HepG2 (cell line): Measurements from ENCODE around the gene TMEM121. TPM values are rescaled to one million over a fixed set of nuclear protein-coding genes. Genes with fewer than 3 reads are reported as not detected.

Experiments
- ATAC-seq: fragments of 200-7000 bp; cut with Tn5 transposase; 3 replicates; pipeline ENCODE4 v1.9.1; 2020; ENCODE audit warnings: mild to moderate bottlenecking, moderate library complexity
- BruUV-seq: library from RNA; stranded (reverse); fragments of 400-500 nt; replicated peaks from 2 replicates; lab custom pipeline; 2021; lab: Mats Ljungman, UMichigan
- CTCF ChIA-PET: fragments of 300-600 bp; formaldehyde crosslinking; extraction: SDS; loops from one replicate; lab custom pipeline; 2021; ENCODE audit warnings: low total read pairs, inconsistent platforms, low intra/inter-chr PET ratio; lab: Yijun Ruan, JAX
- POLR2A ChIA-PET: fragments of 350-600 bp; sonication (Branson Sonifier 250); formaldehyde crosslinking; loops from one replicate; lab custom pipeline; 2020; ENCODE audit warnings: antibody characterized with exemption, inconsistent platforms; lab: Yijun Ruan, JAX
- DNase-seq: peaks from one replicate; pipeline ENCODE4 v3.0.0-alpha.2; 2015; ENCODE audit warnings: low spot score
- FAIRE-seq: peaks from 3 replicates; lab custom pipeline; 2011; peaks lifted over from hg19 to GRCh38; lab: Jason Lieb, UNC
- H2AFZ ChIP-seq: one replicate; pipeline ENCODE4 v1.6.1; 2011; ENCODE audit warnings: low read length, inconsistent platforms
- H3K27ac ChIP-seq: fragments of 300-600 bp; 3 replicates; pipeline ENCODE4 v1.8.0; 2011; ENCODE audit warnings: mixed run types, mild to moderate bottlenecking, mixed read lengths, low read length, inconsistent platforms; ENCODE audit not compliant: insufficient read depth; ENCODE audit errors: extremely low read length
- H3K27me3 ChIP-seq, 2 experiments: fragments of 200-600 bp in 1 of 2; 2 replicates in 1 of 2; 3 replicates in 1 of 2; pipeline versions ENCODE4 v1.6.0 to v1.8.0; 2011; ENCODE audit warnings: low read length in 2 of 2, mild to moderate bottlenecking in 2 of 2, moderate library complexity in 2 of 2, inconsistent platforms in 1 of 2; ENCODE audit not compliant: insufficient read depth in 2 of 2, control insufficient read depth in 1 of 2
- H3K36me3 ChIP-seq, 2 experiments: fragments of 200-600 bp in 1 of 2; replicated peaks in 1 of 2; 2 replicates in 1 of 2; 3 replicates in 1 of 2; pipeline versions ENCODE4 v1.5.1 to v1.8.0; 2011; ENCODE audit warnings: low read length in 2 of 2, inconsistent platforms in 1 of 2; ENCODE audit not compliant: insufficient read depth in 2 of 2, control insufficient read depth in 1 of 2
- H3K4me1 ChIP-seq: 2 replicates; pipeline ENCODE4 v1.5.1; 2012; ENCODE audit warnings: low read length, inconsistent platforms; ENCODE audit not compliant: insufficient read depth
- H3K4me2 ChIP-seq: 2 replicates; pipeline ENCODE4 v1.6.0; 2011; ENCODE audit warnings: low read depth, low read length, inconsistent platforms
- H3K4me3 ChIP-seq, 3 experiments: fragments of 200-600 bp in 1 of 3; sonication (generic), shearing (Covaris generic) in 1 of 3; replicated peaks in 1 of 3; 2 replicates each; pipeline ENCODE4 v1.5.1; 2011 to 2016; ENCODE audit warnings: low read length in 3 of 3, inconsistent platforms in 2 of 3, low read depth in 2 of 3, mild to moderate bottlenecking in 2 of 3, control low read depth in 1 of 3, mixed read lengths in 1 of 3; ENCODE audit not compliant: insufficient read depth in 1 of 3
- H3K79me2 ChIP-seq: one replicate; pipeline ENCODE4 v1.6.1; 2011; ENCODE audit warnings: low read length, inconsistent platforms; ENCODE audit not compliant: insufficient read depth
- H3K9ac ChIP-seq: 2 replicates; pipeline ENCODE4 v1.6.0; 2011; ENCODE audit warnings: mild to moderate bottlenecking, low read depth, low read length, inconsistent platforms; ENCODE audit not compliant: insufficient read depth
- H3K9me3 ChIP-seq: 2 replicates; pipeline ENCODE4 v1.5.1; 2012; ENCODE audit warnings: mild to moderate bottlenecking, low read length
- H4K20me1 ChIP-seq: 2 replicates; pipeline ENCODE4 v1.6.0; 2011; ENCODE audit warnings: inconsistent platforms, mild to moderate bottlenecking, low read length, moderate library complexity; ENCODE audit not compliant: insufficient read depth
- ATRX ChIP-seq: sonication (generic); formaldehyde crosslinking; IDR thresholded peaks from 2 replicates; pipeline ENCODE4 v1.4.0; 2020; ENCODE audit warnings: missing genetic modification reagents, borderline replicate concordance
- CENPX ChIP-seq: sonication (generic); formaldehyde crosslinking; IDR thresholded peaks from 2 replicates; pipeline ENCODE4 v1.9.0; 2021; ENCODE audit warnings: mild to moderate bottlenecking, missing genetic modification reagents, moderate library complexity
- CREM ChIP-seq, 2 experiments: sonication (generic) in 1 of 2; formaldehyde crosslinking in 1 of 2; IDR thresholded peaks; 2 replicates each; pipeline versions ENCODE4 v1.4.0 to v1.6.1; 2016 to 2020; ENCODE audit warnings: antibody characterized with exemption in 1 of 2, mild to moderate bottlenecking in 1 of 2, missing genetic modification reagents in 1 of 2
- HNRNPL ChIP-seq: fragments of 200-400 bp; formaldehyde crosslinking; IDR thresholded peaks from 2 replicates; pipeline ENCODE4 v1.6.1; 2017; ENCODE audit warnings: mild to moderate bottlenecking, low read depth, low read length
- MTF2 ChIP-seq: sonication (generic); formaldehyde crosslinking; IDR thresholded peaks from 2 replicates; pipeline ENCODE4 v1.5.0; 2020; ENCODE audit warnings: missing genetic modification reagents, borderline replicate concordance
- MYNN ChIP-seq: sonication (generic); formaldehyde crosslinking; IDR thresholded peaks from 2 replicates; pipeline ENCODE4 v1.4.0; 2020; ENCODE audit warnings: mild to moderate bottlenecking, low read depth, missing genetic modification reagents
- RBFOX2 ChIP-seq: fragments of 200-400 bp; formaldehyde crosslinking; IDR thresholded peaks from 2 replicates; pipeline ENCODE4 v1.6.1; 2017; ENCODE audit warnings: low read depth, mild to moderate bottlenecking, low read length
- ZBTB33 ChIP-seq: sonication (generic); formaldehyde crosslinking; IDR thresholded peaks from 2 replicates; pipeline ENCODE4 v1.4.0; 2020; ENCODE audit warnings: missing genetic modification reagents
- ZNF780A ChIP-seq: sonication (generic); formaldehyde crosslinking; IDR thresholded peaks from 2 replicates; pipeline ENCODE4 v1.8.0; 2022; ENCODE audit warnings: mild to moderate bottlenecking, missing genetic modification reagents, moderate library complexity
- WGBS: methylation state at CpG from one replicate; pipeline ENCODE4 v1.1.6; 2017; ENCODE audit warnings: low lambda C conversion rate; 5-methylcytosine and 5-hydroxymethylcytosine counted together
- in situ Hi-C: cut with HindIII; loops from 2 replicates; pipeline ENCODE4 v1.10.0; 2017; ENCODE audit warnings: low pct_unique_long_range_greater_than_20kb; ENCODE audit not compliant: extremely low pct_ligation_motif_present
- intact Hi-C: fragments of 100-400 bp; cut with micrococcal nuclease; formaldehyde crosslinking; loops from one replicate; pipeline ENCODE4 v1.10.0; 2022; ENCODE audit not compliant: unreplicated experiment
- polyA plus RNA-seq, 8 experiments: library from polyadenylated mRNA; depleted of rRNA in 3 of 8; stranded (reverse) in 7 of 8; unstranded in 1 of 8; fragments of >200 nt; fragmentation: Illumina TruSeq in 4 of 8; extraction: Trizol in 4 of 8; gene quantifications; 2 replicates each; pipeline versions ENCODE4 v1.2.1 to v1.2.3, GENCODE V29; 2011 to 2016; ENCODE audit warnings: low read depth in 4 of 8, missing spikeins in 1 of 8, mixed read lengths in 1 of 8; ENCODE audit not compliant: insufficient read depth in 1 of 8
- total RNA-seq, 5 experiments: library from RNA; depleted of rRNA; stranded (reverse); fragments of >200 nt; fragmentation: Illumina TruSeq; extraction: Trizol; gene quantifications; 2 replicates each; pipeline ENCODE4 v1.2.3, GENCODE V29; 2016; ENCODE audit warnings: low read depth in 1 of 5

The TMEM121 gene
- total and polyA plus RNA-seq, 2 of the 13 experiments (the other 11 are each of a cell fraction or from before 2014, with no cell fraction given): 6.6 to 19.0 TPM

- peak overlapping the region in 1 of 3 experiments; percentile 73; a peak in 1 of 6 replicates for H3K4me3 ChIP-seq
- peak; percentile 63; the same call in 1 of the 2 replicates for TF ChIP-seq RBFOX2
- TF ChIP-seq MTF2 (CRISPR knock-in tag): no peak
- no peak for TF ChIP-seq CENPX
- TF ChIP-seq ZNF780A (CRISPR knock-in tag): no peak
- TF ChIP-seq CREM (IDR thresholded peaks at IDR 0.05): no peak
- TF ChIP-seq CREM (CRISPR knock-in tag; IDR thresholded peaks at IDR 0.05): no peak
- TF ChIP-seq HNRNPL: 0 out of 2 replicates have a peak, but pooled peaks have one; percentile 59
- no peak for TF ChIP-seq ZBTB33 (CRISPR knock-in tag)
- no peak for TF ChIP-seq MYNN (CRISPR knock-in tag)
- TF ChIP-seq ATRX (CRISPR knock-in tag): no peak
- no peaks in the 10 kb centered on the region; a peak in 1 of 5 replicates for H3K27me3 ChIP-seq
- BruUV-seq: no TSS peak
- ATAC-seq: no peak
- H3K27ac ChIP-seq: no peak overlapping the region
- in situ Hi-C loops: no loop called here
- no peak for FAIRE-seq
- intact Hi-C loops: loop anchor here (10.0 kb wide), 1 partner anchor 179 kb away; the partner anchor contains the start of gene PACS2
- CTCF ChIA-PET: no interaction called here
- H3K4me2 ChIP-seq: peak overlapping the region; percentile 96
- peaks cover 68% of the 10 kb centered on the region for H3K4me1 ChIP-seq
- no peak overlapping the region for H2AFZ ChIP-seq
- peaks cover 0 to 3% of the 10 kb centered on the region in 2 experiments; a peak in 1 of 5 replicates for H3K36me3 ChIP-seq
- no peaks in the 10 kb centered on the region for H3K9me3 ChIP-seq
- no peaks in the 10 kb centered on the region for H4K20me1 ChIP-seq
- no peak for DNase-seq
- WGBS: 86% methylated on average over 5 of the region's 16 CpGs
- POLR2A ChIA-PET: no interaction called here
- peaks cover 23% of the 10 kb centered on the region for H3K79me2 ChIP-seq
- H3K9ac ChIP-seq: 0 out of 2 replicates have a peak overlapping the region, but pooled peaks have one; percentile 10
Measured at GRCh38 chr14:105493921-105494605, 32.3 kb upstream of the TMEM121 start.
